ENCODE results near the gene KIF7.

The KIF7 gene

DNA sequence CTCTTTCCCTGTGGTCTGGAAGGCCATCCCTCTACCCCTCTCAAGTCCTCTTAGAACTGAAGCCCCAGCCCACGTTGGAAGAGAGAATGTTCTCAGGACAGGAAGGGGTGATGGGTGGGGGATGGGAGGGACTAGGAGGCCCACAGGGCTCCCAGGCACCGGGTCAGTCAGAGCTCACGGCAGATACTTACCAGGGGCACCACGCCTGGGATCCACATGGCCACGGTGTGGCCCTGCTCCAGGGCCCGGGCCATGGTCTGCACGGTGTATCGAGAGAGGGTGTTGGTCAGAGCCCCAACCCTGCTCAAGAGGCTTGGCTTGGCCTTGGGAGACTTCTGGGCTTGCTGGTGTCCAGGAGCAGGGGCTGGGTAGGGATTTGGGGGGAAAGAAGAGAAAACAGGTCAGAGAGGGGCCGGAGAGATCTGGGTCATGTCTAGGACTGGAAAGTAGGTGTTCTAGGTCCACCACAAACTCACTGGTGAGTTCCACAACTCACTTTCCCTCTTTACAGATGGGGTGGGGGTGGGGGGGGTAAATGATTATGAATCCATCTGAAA, 14.1 kb upstream of the KIF7 start:
- no peak for DNase-seq (ENCODE audit: low read depth in 2 of 2)

DNA sequence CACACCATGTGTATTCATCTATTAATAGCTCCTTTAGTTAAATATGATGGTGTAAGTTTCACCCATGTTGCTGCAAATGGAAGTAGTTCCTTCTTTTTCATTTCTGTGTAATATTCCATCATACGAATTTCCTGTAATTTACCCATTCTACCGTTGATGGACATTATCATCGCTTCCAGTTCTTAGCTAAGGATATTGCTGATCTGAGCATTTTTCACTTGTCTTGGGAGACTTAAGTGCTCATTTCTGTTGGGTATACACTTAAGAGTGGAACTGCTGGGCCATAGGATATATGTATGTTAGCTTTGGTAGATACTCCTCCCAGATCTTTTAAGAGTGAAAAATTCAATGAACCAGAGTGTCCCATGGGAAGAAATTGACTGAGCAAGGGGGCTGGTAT, 12.9 kb upstream of the KIF7 start:
- no peak for DNase-seq (ENCODE audit: low read depth in 2 of 2)

- no peak for DNase-seq (ENCODE audit: low read depth in 2 of 2)
These were observed 12.4 kb upstream of the KIF7 start for GRCh38 chr15:89667706-89667960.

DNA sequence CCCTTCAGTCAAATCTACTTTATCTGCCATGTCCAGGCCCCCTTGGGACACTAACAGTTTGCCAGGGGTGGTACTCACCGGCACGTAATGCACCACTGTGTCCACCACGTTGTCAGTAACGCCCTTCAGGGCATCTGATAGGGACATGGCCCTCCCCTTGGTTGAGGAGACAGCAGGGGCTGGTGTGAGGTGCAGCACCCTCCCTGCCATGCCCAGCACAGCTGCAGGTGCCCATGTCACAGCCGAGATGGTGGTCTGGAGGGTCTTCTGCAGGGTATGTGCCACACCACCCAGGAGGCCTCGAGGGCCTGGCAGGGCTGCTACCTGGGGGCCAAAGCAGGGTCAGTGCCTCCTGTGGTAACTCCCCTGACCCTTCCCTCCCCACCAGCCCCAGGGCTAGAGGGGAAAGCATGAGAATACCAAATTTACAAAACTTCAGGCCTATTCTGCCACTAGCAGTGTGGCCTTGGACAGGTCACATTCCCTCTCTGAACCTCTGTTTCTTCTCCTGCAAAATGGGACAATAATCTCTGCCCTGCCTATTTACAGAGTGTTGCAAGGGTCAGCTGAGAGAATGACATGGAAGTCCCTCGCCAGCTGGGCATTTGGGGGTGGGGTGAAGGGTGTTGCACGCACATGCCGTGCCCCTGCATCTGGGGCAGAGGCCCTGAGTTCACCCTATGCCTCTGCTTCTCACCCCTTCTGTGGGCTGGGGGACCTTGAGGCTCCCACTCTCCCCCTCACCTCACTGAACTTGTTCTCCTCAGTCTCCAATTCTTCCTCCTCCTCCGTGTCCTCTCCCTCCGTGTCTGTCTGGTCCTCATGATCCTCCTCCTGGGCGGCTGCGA, 11.8 kb upstream of the KIF7 start:
- DNase-seq (ENCODE audit: low read depth in 2 of 2): no peak

DNA sequence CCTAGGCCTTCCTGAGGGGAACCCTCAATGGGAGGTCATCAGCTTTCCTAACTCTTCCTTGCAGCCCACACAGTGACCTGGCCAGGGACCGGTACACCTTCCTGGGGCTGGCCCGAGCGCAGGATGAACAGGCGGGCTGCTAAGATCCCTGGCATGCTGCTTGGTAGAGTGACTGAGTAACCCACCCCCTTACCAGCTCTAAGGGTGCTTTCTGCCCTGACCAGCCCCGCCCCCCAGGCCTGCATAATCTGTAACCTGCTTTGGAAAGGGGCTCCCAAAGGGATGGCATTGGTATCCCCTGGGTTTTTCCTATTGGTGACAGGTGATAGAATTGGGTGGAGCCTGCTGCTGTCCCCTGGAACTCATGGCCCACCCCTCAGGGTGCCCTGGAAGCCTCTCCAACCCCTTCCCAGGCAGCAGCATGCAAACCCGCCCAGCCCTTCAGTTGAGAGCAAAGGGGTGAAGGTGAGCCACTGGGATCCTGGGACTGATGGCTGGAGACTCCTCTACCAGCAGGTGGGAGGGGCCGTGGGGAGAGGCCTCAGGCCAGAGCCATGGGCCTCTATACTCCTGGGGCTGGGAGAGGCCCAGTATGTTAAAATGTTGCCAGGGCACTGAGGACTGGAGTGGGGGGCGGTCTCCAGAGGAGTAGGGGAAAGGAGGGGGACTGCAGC, 11.1 kb upstream of the KIF7 start:
- no peak for DNase-seq (ENCODE audit: low read depth in 2 of 2)

DNA sequence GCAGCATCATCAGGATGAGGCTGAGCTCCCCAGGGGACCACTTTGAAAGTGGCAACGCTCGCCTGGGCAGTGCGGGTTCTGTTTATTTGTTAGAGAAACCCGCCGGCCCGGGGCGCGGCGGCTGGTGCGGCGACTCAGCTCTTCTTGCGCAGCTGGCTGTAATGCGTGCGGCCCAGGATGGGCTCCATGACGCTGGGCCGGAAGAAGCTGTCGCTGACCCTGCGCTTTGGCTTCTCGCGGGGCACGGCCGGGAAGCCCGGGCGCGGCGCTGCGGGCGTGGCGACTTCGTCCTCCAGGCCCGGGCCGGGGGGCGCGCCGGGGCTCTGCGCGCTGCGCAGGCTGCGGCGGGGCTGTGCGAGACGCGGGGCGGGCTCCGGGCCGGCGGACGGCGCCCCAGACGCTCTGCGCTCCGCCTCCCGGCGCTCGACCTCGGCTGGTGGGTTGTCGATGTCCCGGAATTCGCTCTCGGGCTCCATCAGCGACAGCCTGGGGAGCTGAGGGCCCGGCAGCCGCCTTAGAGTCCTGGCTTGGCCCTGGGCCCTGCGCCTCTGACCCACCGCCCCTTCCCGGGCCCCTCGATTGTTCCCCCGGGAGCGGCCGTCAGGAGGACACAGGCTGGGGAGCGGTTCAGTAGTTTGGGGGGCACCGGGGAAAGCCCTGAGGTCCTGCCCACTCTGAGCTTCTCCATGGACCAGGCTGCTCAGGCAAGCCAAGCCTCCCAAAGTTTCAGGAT, 10.3 kb upstream of the KIF7 start:
- no peak for DNase-seq (ENCODE audit: low read depth in 2 of 2)

GRCh38 chr15:89664441-89665350, 9.4 kb upstream of the KIF7 start:
- no peak for DNase-seq (ENCODE audit: low read depth in 2 of 2)

DNA sequence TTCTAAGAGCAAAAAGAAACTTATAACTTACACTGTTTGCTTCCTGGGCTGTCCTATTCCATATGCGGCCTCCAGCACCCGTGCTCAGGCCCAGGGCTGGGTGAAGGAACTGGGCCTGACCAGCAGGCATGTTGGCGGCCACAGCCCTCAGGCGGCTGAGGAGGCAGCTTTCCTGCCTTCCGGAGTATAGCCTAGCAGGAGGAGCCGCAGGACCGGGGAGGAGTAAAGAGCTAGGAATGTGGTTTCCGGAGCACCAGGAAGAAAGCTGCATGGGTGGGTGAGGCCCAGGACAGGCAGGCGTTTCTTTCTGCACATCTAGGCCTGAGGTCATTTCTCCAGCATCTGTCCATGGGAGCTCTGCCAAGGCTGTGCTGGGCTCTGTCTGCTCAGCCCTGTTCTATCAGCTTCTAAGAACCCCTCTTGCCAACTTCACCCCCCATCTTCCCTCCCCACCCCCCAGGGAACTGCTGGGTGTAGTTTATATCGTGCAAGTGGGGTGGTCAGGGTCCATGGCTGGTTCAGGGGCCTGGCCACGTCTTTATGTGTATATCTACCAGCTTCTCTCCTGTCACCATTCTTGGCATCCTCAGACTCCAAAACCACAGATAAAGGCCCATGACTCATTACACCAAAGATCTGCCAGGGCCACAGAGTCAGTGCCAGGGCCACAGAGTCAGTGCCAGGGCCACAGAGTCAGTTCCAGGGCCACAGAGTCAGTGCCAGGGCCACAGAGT, 7.8 kb upstream of the KIF7 start:
- no peak for DNase-seq (ENCODE audit: low read depth in 2 of 2)

- no peak for DNase-seq (ENCODE audit: low read depth in 2 of 2)
These were observed 5.3 kb upstream of the KIF7 start for GRCh38 chr15:89660556-89660955.

- no peak for DNase-seq (ENCODE audit: low read depth in 2 of 2)
These were observed 4.0 kb upstream of the KIF7 start for GRCh38 chr15:89659295-89659694.

GRCh38 chr15:89657686-89658200, 2.5 kb upstream of the KIF7 start:
- no peak for DNase-seq (ENCODE audit: low read depth in 2 of 2)

- no peak for DNase-seq (ENCODE audit: low read depth in 2 of 2)
These were observed 999 bp upstream of the KIF7 start for GRCh38 chr15:89656116-89656815.

DNA sequence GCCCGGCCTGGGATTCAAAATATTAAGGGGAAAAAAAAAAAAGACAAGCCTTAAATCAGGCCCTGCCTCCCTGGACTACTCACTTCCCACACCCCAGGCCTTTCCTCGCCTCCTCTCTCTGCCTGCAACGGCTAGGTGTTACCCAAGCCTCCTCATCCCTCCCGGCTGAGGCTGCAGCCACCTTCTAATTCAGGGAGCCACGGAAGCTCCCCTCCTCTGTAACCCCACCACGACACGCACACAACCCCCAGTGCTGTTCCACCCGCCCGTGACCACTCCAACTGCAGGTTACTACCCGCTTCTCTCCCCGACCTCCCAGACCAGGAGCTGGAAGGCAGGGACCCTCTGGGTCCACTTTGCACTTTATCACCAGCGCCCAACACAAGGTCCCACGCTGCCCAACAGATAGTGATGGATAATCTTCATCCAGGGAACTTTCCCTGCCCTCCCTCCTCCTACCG, 936 bp downstream of the KIF7 start:
- DNase-seq (ENCODE audit: low read depth in 2 of 2): no peak

DNA sequence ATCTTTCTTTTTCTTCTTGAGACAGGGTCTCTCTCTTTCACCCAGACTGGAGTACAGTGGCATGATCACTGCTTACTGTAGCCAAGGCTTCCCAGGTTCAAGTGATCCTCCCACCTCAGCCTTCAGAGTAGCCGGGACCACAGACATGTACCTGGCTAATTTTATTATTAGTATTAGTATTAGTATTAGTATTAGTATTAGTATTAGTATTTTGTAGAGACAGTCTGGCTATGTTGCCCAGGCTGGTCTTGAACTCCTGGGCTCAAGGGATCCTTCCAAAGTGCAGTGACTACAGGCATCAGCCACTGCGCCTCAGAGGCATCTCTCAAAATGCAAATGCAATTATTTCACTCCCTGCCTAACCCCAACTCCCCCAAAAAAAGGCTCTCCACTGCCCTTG, 1.7 kb downstream of the KIF7 start:
- no peak for DNase-seq (ENCODE audit: low read depth in 2 of 2)

GRCh38 chr15:89652666-89653065, 2.6 kb downstream of the KIF7 start:
- no peak for DNase-seq (ENCODE audit: low read depth in 2 of 2)

- DNase-seq (ENCODE audit: low read depth in 2 of 2): no peak
These were observed 3.1 kb downstream of the KIF7 start for GRCh38 chr15:89652131-89652530.

- DNase-seq (ENCODE audit: low read depth in 2 of 2): no peak
These were observed 5.6 kb downstream of the KIF7 start for GRCh38 chr15:89649716-89650115.

DNA sequence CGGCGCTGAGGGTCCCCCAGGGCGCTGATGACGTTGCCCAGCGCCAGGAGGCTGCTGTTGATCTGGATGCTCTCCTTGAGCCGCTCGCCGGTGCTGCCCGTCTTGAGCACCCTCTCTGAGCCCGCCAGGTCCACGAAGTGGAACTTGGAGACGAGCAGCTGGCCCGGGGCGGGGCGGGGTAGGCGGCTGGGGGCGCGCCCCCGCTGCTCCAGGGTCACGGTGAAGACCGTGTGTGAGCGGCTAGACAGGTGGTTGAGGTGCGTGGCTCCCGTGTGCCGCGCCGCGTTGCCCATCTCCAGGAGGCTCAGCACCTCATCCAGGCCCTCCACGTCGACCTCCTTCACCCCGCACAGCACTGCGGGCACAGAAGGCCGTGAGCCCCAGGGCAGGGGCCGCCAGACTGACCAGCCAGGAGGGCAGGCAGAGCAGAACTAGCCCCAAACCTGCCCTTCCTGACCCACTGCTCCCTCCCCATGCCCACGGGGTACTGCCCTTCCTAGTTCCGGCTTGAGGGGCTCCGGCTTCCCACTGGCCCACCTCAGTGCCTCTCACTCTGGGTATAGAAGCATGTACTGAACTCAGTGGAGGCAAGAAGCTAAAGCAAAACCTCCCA, 6.1 kb downstream of the KIF7 start:
- DNase-seq (ENCODE audit: low read depth in 2 of 2): no peak

All from stimulated activated CD8-positive, alpha-beta memory T cell treated with anti-CD3 and anti-CD28 coated beads, Interleukin-7, amount 100 ng/mL, for 1 hour (primary cell).